NCI-H748 treated with DMSO at 0.1 percent for 48 hours (cell line): ENCODE data around the gene GPX7.

Source experiments
- DNase-seq: peaks from one replicate; lab custom pipeline; 2025; lab: John Stamatoyannopoulos, UW

GPX7 gene

GRCh38 chr1:52588027-52588426, 14.1 kb upstream of the GPX7 start:
- DNase-seq = no peak

DNA sequence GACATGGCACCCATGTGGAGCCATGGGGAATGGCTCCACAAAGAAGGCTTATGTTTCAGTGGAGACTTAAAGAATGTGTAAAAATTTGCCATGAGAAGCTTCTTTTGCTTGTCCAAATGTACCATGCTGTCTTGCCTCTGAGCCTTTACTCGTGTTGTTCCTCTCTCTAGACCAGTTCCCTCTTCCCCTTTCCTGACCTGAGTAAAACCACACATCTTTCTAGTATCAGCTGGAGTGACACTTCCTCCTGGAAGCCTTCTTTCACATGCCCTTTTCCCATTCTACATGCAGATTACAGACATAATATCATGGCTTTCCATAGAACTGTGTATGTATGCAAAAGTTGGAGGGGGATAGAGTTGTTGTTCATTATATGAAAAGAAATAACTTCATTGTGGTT, 13.6 kb upstream of the GPX7 start:
- no peak for DNase-seq

GRCh38 chr1:52590266-52590665, 11.9 kb upstream of the GPX7 start:
- peak; percentile 90 for DNase-seq

DNA sequence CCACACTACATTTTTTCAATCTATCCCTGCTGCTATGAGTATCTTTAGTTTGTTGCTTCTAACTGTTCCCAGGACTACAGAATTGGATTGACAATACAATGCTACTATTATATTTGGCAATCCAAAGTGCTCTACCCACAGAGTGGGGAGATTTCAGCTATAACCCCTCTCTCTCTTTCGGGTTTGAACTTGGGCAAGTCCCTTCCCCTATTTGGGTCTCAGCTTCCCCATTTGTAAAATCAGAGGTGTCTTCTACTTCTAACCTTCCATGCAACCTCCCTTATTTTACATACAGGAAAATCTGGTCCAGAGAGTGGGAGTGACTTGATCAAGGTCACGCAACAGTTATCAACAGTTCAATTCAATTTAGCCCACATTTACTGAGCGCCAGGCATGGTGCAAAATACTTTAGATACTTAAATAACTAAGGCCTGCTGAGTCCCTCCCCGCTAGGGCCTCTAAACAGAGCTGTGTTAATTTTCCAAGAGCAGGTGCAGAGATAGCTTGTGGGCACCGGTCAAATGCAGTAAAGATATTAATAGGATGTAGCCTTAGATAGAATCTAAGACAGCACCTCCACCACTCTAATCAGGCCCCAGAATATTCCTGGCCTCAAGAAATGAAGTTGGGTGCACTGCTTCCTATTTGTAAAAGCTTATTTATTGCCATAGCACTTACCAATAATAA, 9.4 kb upstream of the GPX7 start:
- DNase-seq = no peak

DNA sequence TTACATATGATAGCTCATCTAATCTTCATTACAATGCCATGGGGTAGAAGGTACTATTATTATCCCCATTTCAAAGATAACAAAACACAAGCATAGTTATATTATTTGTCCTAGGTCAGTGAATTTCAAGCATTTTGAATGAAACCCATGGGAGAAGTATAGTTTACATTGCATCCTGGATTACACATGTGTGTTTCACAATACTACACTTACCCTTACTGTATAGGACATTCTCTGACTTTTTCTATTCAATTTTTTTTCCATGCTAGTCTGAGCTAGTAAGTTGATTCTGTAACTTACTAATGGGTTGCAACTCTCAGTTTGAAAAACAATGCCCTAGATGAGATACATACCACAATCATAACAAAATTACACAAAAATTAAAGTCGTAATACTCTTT, 8.7 kb upstream of the GPX7 start:
- no peak for DNase-seq

DNA sequence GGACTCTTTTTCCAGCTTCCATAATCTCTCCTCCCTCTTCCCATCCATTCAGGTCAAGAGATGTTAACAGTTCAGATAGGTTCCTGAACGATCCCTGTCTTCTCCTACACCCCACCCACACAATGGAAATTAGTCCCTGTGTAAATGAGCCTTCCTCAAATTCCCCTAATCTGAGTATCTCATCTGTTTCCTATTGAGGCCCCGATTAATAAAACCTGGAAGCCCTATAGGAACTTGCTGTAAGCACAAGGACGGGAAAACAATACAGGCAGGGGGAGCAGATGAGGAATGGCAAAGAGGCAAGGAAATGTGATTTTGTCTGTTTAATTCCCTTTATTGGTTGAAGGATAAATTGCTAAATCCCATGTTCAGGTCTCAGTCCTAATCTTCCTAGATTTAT, 7.1 kb upstream of the GPX7 start:
- no peak for DNase-seq

DNA sequence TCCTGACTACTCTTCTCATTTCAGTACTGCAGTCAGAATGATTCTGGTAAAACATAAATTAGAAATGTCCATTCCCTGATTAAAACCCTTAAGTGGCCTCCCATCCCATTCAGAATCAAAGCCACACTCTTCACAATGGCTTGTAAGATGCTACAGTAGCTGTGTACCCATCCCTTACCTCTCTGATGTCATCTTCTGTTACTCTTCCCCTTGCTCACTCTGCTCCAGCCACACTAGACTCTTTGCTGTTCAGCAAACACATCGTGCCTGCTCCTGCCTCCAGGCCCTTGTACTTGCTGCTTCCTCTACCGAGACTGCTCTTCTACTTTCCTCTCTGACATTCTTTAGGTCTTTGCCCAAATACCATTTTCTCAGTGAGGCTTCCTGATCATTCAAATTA, 4.3 kb upstream of the GPX7 start:
- no peak for DNase-seq

GRCh38 chr1:52598729-52599128, 3.4 kb upstream of the GPX7 start:
- DNase-seq = no peak

GRCh38 chr1:52599236-52599635, 2.9 kb upstream of the GPX7 start:
- DNase-seq = no peak

DNA sequence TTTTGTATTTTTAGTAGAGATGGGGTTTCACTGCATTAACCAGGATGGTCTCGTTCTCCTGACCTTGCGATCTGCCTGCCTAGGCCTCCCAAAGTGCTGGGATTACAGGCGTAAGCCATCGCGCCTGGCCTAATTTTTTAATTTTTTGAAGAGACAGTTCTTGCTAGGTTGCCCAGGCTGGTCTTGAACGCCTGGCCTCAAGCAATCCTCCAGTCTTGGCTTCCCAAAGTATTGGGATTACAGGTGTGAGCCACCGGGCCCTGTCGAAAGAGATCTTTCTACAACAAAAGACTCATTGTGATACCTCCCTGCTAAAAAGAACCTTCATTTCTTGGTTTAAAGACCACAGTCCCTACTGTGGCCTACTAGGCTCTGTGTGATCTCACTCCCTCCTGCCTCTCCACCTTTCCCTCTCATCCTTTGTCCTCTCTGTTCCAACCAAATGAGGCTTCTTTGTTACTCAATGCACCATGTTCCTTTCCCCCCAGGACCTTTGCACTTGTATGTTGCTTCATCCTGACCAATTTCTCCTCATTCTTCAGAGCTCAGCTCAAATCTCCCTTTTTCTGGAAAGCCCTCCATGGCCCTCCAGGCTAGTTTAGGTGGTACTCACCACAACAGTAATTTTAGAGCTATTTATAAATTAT, 1.5 kb upstream of the GPX7 start:
- DNase-seq = no peak

DNA sequence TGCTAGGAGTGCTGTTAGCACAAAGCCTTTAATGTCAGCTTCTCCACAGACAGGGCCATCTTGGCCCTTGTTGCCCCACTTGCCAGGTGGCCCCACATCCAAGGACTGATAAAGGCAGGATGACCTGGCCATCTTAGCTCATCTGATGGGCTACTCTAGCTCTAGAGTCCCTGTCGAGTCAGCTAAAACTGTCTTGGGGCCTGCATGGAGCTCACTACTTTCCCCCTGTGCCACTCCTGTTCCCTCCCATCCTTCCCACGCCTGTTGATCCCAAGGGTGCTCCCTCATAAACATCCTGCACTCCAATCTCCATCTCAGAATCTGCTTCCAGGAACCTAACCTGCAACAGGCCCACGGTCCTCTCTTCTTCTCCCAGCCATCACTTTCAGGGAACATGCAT, 652 bp upstream of the GPX7 start:
- DNase-seq = no peak

GRCh38 chr1:52602856-52603600, 857 bp downstream of the GPX7 start:
- DNase-seq = no peak

DNA sequence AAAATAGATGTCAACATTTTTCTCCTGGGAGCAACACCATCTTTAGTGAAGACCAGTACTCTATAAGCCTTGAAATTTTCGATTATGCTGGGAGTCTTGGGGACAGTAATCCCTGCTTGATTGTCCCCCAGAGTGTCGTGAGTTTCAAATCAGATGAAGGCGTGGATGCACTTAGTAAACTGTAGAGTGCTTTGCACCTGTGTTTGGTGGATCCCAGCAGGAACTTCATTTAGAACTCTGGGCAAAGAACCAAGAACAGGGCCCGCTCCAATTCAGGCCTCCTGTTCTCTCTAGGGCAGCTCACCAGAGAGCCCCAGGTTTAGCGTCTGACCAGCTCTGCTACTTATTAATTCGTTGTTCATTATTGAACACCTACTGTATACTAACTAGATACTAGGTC, 1.5 kb downstream of the GPX7 start:
- no peak for DNase-seq

DNA sequence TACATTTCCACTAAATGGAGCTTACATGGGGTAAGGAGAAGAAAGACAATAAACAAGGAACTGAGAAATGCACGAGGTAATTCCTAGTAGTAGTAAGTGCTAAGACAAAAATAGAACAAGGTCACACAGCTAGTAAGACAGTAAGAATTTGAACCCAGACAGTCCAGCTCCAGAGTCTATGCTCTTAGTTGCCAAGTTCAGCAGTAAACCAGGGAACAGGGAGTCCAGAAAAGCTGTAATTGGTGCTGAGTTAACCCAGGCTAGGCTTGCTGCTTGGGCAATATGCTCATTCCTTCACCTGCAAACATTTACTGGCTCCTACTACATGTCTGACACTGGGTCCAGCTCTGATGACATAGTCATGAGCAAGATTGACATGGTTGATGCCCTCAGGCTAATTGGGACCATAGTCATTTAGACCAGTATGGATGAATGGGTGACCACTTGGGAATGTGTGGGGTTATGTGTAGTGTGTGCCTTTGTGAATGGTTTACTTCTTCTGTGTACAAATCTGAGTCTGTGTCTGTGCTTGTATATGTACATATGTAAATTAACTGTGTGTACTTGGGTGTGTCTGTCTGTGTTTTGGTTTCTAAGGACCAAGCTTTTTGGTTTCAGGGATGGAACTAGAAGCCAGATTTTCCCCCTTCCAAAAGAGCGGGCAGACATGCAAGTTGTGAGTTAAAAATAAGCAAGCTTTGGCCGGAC, 2.0 kb downstream of the GPX7 start:
- DNase-seq = no peak

DNA sequence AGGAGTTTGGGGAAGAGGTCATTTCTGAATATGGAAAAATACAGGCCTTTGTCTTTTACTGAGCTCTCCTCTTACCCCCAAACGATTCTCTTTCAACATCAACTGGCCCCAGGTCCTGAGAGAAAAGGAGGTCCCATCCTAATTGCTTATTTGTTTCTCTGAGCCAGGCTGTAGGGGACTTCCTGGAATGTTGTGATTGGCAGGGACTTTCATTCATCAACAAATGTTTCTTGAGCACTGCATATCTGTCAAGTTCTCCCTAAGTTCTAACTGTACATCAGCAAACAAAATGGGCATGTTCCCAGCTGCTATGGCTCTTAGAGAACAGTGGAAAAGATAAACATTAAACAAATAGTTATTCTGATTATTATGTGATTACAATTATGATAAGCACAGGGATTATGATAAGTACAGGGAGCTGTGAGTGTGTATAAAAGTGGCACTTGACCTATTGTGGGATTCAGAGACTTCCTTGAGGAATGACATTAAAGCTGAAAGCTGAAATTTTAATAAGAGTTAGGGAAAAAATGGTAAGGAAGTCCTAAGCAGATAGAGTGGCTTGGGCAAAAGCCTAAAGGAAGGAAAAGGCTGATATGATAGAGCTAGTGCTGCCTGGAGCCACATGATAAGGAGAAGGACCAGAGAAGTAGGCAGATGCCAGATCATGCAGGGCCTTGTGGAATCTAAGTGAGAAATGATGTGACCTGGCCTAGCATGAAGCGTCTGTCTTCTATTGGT, 11.6 kb downstream of the GPX7 start:
- no peak for DNase-seq

DNA sequence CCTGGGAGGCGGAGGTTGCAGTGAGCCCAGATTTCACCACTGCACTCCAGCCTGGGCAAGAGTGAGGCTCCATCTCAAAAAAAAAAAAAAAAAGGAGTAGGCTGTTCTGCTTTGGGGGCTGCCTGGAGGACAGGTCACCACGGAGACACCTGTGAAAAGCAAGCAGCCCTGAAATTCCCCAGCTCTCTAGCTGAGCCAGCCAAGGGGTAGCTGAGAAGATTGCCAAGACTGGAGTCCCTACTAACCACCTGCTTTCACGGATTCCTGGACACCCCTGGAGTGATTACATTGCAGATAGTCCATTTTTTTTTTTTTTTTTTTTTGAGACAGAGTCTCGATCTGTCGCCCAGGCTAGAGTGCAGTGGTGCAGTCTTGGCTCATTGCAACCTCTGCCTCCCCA, 12.5 kb downstream of the GPX7 start:
- DNase-seq = no peak

- DNase-seq = no peak
Measured at GRCh38 chr1:52615489-52616042, 13.4 kb downstream of the GPX7 start.

- DNase-seq = no peak
Measured at GRCh38 chr1:52621950-52622349, 19.8 kb downstream of the GPX7 start.

DNA sequence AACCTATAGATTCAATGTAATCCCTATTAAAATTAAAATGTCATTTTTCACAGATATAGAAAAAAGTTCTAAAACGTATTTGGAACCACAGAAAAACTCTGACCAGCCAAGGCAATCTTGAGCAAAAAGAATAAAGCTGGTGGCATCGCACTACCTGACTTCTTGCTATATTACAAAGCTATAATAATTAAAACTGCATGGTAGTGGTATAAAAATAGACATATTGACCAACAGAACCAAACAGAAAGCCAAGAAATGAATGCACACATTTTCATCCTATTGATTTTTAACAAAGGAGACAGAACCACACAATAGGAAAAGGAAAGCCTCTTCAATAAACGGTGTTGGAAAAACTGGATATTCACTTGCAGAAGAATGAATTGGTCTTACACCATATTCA, 21.6 kb downstream of the GPX7 start:
- no peak for DNase-seq

- DNase-seq = no peak
Measured at GRCh38 chr1:52627028-52627427, 24.9 kb downstream of the GPX7 start.

DNA sequence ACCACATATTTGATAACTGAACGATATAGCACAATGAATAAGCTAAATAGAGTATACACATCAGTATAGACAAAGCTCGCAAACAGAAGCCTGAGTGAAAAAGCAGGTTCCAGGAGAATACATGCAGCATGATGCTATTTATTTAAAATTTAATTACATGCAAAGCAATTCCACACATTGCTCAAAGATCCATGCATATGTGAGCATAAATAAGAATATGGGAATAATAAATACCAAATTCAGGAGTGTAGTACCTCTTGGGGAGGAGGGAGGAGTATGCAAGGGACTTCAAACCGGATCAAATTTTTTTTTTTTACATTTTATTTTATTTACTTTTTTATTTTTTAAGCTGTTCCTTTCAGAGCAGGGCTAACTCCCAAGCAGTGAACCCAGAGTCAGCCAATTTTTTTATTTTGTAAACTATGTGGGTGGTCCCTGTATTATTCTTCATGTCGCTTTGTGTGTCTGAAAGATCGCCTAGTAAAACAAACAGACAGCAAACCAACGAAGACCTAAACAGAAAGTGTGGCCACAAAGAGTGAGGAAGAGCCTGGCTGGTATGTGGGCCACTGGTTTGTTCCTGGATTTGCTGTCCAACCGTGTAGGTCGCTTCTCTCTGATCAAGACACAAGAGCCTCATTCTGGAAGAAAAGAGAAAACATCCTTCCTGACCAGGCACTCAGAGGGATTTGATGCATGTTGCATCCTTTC, 26.6 kb downstream of the GPX7 start:
- no peak for DNase-seq
